GM19397 (cell line): ENCODE data around the gene CPE.

Experiments
- ATAC-seq: cut with Tn5 transposase; IDR thresholded peaks from one replicate; pipeline ENCODE4 v1.9.1; 2021; ENCODE audit warnings: mild to moderate bottlenecking, moderate library complexity; ENCODE audit not compliant: unreplicated experiment

The CPE gene

GRCh38 chr4:165505958-165506837 is 127.4 kb downstream of the CPE start:
- no peak for ATAC-seq

DNA sequence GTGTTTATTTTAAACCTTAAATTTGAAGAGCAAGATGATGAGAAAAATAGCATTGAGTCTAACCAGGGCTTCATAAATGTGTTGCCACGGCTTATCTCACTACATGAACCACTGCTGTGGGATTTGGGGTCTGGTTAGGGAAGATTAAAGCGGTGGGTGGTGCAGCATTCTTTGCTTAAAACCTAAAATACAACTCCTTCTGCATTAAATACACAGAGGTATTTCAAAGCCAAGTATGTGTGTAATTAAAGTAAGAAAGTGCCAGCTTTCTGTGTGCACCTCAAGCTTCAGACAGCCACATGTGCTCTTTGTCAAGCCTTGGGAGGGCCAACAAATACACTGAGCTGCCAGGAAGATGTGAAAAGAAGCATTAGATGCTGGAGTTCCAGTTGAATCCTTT is 128.0 kb downstream of the CPE start:
- ATAC-seq: no peak

GRCh38 chr4:165507381-165507780 is 128.6 kb downstream of the CPE start:
- no peak for ATAC-seq

DNA sequence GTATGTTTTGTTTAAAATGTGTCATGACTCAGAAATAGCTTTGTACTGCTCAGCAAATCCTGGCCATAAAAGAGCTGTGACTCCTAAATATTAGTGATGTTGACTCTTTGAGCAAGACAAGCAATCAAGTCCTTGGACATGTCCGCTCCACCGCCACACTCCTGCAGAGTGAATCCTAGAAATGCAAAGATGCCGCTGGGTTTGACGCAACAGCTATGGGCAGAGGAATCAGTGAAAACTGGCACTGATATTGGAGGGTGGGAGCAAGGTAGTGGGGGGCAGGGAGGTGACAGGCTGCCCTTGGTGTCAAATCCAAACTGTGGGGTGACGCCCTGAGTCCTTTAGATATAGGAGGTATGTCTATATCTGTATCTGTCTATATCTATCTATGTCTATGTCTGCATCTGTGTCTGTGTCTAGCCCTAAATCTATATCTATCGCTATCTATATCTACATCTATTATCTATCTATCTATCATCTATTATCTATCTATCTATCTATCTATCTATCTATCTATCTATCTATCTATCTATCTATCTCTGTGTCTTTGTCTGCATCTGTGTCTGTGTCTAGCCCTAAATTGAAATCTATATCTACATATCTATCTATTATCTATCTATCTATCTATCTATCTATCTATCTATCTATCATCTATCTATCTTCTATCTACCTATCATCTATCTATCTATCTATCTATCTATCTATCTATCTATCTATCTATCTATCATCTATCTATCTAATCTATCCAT is 129.7 kb downstream of the CPE start:
- ATAC-seq: no peak

- no peak for ATAC-seq
Observed at GRCh38 chr4:165512424-165512823, 133.6 kb downstream of the CPE start.

DNA sequence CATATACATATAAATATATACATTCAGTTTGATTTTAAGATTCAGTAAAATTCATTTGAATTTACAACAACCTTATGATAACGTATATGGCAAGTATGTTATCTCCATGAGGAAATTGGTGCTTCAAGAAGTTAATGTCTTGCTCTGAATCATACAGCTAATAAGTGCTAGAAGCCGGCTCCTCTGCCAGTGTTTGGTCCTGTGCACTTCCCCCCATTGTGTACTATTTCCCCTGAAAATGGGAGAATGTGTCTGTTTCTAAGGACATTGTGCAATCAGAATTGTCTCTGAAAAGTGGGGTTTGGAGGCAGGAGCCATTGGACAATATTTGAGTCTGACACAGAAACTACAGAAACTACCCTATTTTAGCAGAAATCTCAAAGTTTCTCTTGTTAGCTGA is 135.9 kb downstream of the CPE start:
- no peak for ATAC-seq

- no peak for ATAC-seq
Observed at GRCh38 chr4:165515201-165515600, 136.4 kb downstream of the CPE start.

GRCh38 chr4:165516281-165516833 is 137.5 kb downstream of the CPE start:
- no peak for ATAC-seq

- no peak for ATAC-seq
Observed at GRCh38 chr4:165517216-165517615, 138.4 kb downstream of the CPE start.

GRCh38 chr4:165518024-165518616 is 139.3 kb downstream of the CPE start:
- no peak for ATAC-seq

DNA sequence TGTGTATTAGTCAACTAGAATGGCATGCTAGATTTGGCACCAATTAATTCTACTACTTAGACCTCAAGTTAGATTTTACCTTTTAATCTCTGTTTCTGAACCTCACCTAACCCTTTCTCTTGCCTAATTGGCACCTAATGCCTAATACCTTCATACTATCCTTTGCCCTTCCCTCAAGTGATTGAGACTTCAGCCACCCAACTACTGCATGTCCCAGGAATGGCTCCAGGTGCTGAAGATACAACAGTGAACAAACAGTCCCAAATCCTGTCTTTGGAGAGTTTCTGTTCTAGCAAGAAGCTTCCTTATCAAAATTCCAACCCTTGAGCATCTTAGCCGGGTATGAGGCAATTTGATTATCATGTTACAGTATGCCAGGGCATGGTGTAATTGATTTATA is 139.9 kb downstream of the CPE start:
- ATAC-seq: no peak

GRCh38 chr4:165519591-165519990 is 140.8 kb downstream of the CPE start:
- no peak for ATAC-seq

GRCh38 chr4:165520086-165520485 is 141.3 kb downstream of the CPE start:
- ATAC-seq: no peak

DNA sequence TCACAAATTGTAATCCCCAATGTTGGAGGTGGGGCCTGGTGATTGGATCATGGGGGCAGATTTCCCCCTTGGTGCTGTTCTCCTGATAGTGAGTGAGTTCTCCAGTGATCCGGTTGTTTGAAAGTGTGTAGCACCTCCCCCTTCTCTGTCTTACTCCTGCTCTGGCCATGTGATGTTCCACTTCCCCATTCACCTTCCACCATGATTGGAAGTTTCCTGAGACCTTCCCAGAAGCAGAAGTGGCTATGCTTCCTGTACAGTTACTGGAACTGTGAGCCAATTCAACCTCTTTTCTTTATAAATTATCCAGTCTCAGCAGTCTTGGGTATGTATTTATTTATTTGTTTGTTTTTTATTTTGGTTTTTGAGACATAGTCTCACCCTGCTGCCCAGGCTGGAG is 143.2 kb downstream of the CPE start:
- ATAC-seq: no peak

- no peak for ATAC-seq
Observed at GRCh38 chr4:165524532-165525190, 145.9 kb downstream of the CPE start.

DNA sequence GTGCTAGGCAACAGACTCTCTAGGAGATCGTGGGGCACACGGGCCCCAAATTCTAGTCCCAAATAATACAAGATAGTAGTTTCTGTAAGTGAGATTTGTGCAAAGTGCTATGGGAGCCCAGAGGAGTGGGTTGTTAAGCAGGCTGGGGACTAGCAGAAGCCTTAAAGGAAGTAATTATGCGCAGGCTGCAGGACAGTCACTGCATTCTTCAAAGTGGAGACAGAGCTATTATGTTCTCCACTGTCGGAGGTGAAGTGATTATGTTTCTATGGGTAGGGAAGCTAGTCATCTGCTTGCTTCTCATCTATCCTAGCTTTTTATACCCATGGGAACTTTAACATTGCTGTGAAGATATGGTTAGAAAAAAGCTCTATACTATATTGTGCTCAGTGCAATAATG is 154.2 kb downstream of the CPE start:
- ATAC-seq: no peak

DNA sequence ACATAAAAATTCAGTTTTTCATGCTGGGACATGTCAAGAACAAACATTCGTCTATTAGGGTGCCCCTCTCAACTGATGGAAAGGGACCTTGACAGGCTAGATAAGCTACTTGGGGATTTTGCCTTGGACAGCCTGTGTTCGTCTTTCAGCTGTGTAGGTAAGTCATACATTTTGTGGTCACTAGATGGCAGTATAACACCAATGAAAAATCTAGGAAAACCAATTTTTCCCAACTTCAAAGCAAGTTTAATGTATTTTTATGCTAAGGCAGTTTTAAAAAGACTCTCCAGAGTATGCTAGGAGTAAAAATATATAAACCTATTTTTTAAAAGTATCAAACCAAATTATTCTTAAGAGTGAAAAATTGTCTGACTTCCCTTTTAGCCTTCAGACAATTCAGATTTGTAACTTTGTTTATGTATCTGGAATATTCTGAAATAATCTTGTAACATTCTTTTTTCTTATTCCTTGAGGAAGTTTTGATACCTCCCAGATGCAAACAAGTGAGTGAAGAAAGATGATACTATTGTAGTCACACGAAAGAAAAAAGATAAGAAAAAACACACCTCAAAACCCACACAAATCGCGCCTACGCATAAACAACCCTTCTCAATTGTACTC is 158.3 kb downstream of the CPE start:
- ATAC-seq: no peak

- no peak for ATAC-seq
Observed at GRCh38 chr4:165539801-165540200, 161.0 kb downstream of the CPE start.

DNA sequence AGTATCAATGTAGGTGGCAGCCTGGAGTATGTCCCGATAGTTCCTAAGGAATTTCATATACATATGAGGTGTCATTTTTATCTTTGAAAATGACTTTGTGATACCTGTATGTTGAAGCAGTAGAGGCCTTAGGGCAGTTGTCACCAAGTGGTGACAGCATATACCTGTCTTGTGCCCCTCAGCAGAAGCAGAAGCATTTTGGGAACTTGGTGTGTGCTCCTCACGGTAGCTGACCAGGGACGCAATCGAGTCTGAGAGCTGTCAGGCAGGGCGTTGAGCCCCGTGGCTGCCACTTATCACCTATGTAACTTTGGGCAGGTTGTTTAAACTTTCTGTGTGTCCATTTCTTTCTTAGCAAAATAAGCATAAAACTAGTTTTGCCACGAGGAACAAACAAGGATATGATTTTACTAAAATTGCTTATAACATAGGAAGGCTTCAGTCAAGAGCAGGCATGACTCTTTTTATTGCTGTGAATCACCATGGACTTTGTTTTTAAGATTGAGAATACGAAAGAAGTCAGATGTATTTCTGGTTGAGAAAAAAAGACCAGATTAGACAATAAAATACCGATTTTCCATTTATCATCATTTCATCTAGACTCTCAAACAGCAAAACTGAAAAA is 161.5 kb downstream of the CPE start:
- ATAC-seq: no peak

GRCh38 chr4:165541851-165542459 is 163.1 kb downstream of the CPE start:
- ATAC-seq: no peak
